Measurements from ENCODE around the gene IWS1.

DNA sequence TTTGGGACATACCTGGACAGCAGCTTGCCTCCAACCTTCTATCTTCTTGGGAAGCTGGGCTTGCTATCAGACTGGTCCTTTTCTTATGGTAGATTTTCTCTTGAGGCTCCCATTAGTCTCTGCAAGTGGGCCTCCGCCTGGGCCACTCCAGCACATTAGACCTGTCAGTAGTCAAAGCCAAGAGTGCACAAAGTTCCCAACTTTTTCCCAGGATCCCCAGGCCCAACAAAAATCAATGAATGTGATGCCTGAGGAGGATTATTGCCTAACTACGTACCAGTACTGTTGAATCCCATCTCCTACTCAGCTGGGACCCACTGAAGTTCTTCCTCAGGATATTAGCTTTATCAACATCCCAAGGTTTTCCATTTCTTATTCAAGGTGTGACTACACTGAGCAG, 56.3 kb downstream of the IWS1 start:
- TF ChIP-seq, protein P1, sequence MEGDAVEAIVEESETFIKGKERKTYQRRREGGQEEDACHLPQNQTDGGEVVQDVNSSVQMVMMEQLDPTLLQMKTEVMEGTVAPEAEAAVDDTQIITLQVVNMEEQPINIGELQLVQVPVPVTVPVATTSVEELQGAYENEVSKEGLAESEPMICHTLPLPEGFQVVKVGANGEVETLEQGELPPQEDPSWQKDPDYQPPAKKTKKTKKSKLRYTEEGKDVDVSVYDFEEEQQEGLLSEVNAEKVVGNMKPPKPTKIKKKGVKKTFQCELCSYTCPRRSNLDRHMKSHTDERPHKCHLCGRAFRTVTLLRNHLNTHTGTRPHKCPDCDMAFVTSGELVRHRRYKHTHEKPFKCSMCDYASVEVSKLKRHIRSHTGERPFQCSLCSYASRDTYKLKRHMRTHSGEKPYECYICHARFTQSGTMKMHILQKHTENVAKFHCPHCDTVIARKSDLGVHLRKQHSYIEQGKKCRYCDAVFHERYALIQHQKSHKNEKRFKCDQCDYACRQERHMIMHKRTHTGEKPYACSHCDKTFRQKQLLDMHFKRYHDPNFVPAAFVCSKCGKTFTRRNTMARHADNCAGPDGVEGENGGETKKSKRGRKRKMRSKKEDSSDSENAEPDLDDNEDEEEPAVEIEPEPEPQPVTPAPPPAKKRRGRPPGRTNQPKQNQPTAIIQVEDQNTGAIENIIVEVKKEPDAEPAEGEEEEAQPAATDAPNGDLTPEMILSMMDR (IDR thresholded peaks at IDR 0.05; ENCODE audit: low read length) = no peak
- no peak for TF ChIP-seq EZH2 (optimal IDR thresholded peaks at IDR 0.05; ENCODE audit: low read depth, low read length)
- no peak for TF ChIP-seq EZH2phosphoT487 (IDR thresholded peaks at IDR 0.05; ENCODE audit: low read length)
